Lower leg skin (tissue), 4 donors: ENCODE data around the gene EIF2B4. TPM values are rescaled to one million over a fixed set of nuclear protein-coding genes. Genes with fewer than 3 reads are reported as not detected.

Source experiments
- DNase-seq, 2 donors: peaks; one replicate each; pipeline ENCODE4 v3.0.0-alpha.2; 2019; ENCODE audit warnings: low spot score in 2 of 2
- H3K4me3 ChIP-seq: fragments of 200-600 bp; sonication (generic); 2 replicates; pipeline ENCODE4 v1.5.1; 2017; ENCODE audit warnings: mild to moderate bottlenecking, low read depth; ENCODE audit not compliant: poor library complexity, severe bottlenecking
- POLR2A ChIP-seq, 2 donors: fragments of 450-650 bp; IDR thresholded peaks; one replicate each; pipeline ENCODE4 v1.6.1; 2016 to 2017; ENCODE audit warnings: antibody characterized with exemption in 2 of 2, mild to moderate bottlenecking in 1 of 2, moderate library complexity in 1 of 2
- WGBS, 2 donors: methylation state at CpG; one replicate each; pipeline ENCODE4 v1.1.5; 2018; 5-methylcytosine and 5-hydroxymethylcytosine counted together
- intact Hi-C: fragments of 100-400 bp; cut with DNase I; formaldehyde crosslinking; loops from one replicate; pipeline ENCODE4 v1.15.0; 2023; ENCODE audit warnings: low total_unique reads
- total RNA-seq, 4 donors: library from RNA; depleted of rRNA; stranded (reverse); fragments of >200 nt; gene quantifications; one replicate each; pipeline ENCODE4 v1.1.0, GENCODE V29; 2016
- TF ChIP-seq, protein P1 (sequence below), 3 donors: fragments of 450-650 bp; IDR thresholded peaks; one replicate each; pipeline ENCODE4 v1.5.1; 2016; ENCODE audit warnings: antibody characterized with exemption in 3 of 3, mild to moderate bottlenecking in 3 of 3, moderate library complexity in 2 of 3

The EIF2B4 gene
- total RNA-seq, 4 donors from 2014 or later = 49.3 to 64.3 (median 57.2) TPM

DNA sequence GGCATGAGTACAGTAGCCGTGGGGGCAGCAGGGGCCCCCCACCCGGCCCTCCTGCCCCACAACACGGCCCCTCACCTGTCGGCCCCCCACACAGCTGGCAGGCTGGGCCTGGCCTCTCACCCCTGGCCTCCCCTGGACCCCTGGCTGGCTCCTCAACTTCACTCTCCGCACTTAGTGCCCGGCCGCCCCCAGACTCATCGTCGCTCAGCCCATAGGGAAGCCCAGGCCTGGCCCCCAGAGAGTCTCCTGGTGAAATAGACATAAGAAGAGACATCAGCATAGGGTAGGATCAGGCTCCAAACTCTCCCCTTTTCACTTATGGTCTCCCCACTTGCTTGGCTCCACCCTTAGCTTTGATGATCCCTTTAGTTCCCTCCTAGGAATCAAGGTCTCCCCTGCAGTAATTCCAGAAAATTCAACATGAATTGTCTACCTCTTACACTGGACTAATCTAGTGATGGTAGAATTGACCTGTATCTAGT lies 8.7 kb upstream of the EIF2B4 start:
- 87 to 94% methylated on average over 7 to 8 of the region's 9 CpGs for WGBS, 2 donors
- TF ChIP-seq POLR2A (IDR thresholded peaks at IDR 0.05) = no peak
- TF ChIP-seq, protein P1, sequence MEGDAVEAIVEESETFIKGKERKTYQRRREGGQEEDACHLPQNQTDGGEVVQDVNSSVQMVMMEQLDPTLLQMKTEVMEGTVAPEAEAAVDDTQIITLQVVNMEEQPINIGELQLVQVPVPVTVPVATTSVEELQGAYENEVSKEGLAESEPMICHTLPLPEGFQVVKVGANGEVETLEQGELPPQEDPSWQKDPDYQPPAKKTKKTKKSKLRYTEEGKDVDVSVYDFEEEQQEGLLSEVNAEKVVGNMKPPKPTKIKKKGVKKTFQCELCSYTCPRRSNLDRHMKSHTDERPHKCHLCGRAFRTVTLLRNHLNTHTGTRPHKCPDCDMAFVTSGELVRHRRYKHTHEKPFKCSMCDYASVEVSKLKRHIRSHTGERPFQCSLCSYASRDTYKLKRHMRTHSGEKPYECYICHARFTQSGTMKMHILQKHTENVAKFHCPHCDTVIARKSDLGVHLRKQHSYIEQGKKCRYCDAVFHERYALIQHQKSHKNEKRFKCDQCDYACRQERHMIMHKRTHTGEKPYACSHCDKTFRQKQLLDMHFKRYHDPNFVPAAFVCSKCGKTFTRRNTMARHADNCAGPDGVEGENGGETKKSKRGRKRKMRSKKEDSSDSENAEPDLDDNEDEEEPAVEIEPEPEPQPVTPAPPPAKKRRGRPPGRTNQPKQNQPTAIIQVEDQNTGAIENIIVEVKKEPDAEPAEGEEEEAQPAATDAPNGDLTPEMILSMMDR (IDR thresholded peaks at IDR 0.05) = no peak
- H3K4me3 ChIP-seq = no peak overlapping the region
- intact Hi-C loops = no loop called here
- DNase-seq = no peak

- peak in 1 of 2 donors; percentile 87 for DNase-seq
- intact Hi-C loops = no loop called here
- no peak overlapping the region for H3K4me3 ChIP-seq
- TF ChIP-seq POLR2A (IDR thresholded peaks at IDR 0.05) = no peak
- 73 to 80% methylated on average over 26 to 28 of the region's 29 CpGs for WGBS, 2 donors
Observed at GRCh38 chr2:27378096-27378808, 8.1 kb upstream of the EIF2B4 start.

DNA sequence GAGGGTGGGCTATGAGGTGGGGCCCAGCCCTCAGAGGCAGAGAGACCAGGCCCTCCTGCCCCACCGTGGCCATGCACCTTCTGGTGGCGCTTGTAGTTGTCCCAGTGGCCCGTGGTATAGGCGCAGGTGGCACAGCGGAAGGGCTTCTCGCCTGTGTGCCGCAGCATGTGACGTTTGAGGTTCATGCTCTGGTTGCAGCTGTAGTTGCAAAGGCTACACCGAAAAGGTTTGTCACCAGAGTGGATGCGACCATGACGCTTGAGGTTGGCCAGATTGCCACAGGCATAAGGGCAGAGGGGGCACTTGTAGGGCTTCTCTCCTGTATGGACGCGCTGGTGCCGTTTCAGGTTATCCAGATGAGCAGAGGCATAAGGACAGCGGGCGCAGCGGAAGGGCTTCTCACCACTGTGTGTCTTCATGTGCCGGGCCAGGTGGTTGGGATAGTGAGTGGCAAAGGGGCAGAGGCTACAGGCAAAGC lies 7.5 kb upstream of the EIF2B4 start:
- TF ChIP-seq, protein P1 (IDR thresholded peaks at IDR 0.05) = no peak
- no peak for TF ChIP-seq POLR2A (IDR thresholded peaks at IDR 0.05)
- no peak for DNase-seq
- 87 to 89% methylated on average over 18 of the region's 18 CpGs for WGBS, 2 donors
- intact Hi-C loops = no loop called here
- no peak overlapping the region for H3K4me3 ChIP-seq

DNA sequence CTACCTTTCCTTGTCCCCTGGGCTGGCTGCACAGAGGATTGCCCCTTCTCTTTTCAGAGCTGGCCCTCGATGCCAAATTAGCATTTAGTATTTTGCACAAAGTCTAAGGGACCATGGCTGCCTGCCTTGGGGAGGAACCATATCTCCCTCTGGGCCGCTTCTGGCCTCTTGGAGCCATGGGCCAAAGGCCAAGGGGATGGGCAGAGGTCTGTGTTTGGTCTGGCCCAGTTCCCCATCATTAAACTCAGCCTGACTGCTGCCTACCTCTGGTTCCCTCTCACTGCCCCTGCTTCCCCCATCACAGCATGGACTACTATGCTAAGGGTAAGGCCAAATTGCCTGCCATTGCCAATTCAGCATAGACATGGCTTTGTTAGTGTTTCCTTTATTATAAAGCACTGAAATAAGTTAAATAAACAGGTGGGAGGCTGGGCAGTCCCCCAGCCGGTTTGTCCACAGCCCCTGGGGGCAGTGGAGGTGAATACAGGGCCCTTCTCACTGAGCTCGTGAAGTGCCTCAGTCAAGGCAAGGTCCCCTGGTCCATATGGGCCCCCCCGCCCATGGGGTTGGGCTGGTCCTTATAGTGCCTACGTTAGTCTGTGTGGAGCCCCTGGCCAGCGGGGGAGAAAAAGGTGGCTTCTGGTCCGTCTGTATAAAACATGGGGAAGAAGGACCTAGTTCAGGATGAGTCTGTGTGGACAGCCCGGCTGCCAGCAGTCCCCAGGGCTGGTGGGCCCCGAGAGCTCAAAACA lies 6.9 kb upstream of the EIF2B4 start:
- no peak for DNase-seq
- WGBS, 2 donors = 66 to 74% methylated on average over 7 to 10 of the region's 10 CpGs
- intact Hi-C loops = no loop called here
- TF ChIP-seq, protein P1 (IDR thresholded peaks at IDR 0.05) = no peak
- TF ChIP-seq POLR2A (IDR thresholded peaks at IDR 0.05) = no peak
- H3K4me3 ChIP-seq = no peak overlapping the region

- intact Hi-C loops = no loop called here
- DNase-seq = no peak
- 77 to 82% methylated on average over 16 of the region's 16 CpGs for WGBS, 2 donors
- no peak overlapping the region for H3K4me3 ChIP-seq
- TF ChIP-seq POLR2A (IDR thresholded peaks at IDR 0.05) = no peak
Observed at GRCh38 chr2:27376151-27376865, 6.2 kb upstream of the EIF2B4 start.

GRCh38 chr2:27375513-27376099 lies 5.5 kb upstream of the EIF2B4 start:
- intact Hi-C loops = no loop called here
- TF ChIP-seq, protein P1 (IDR thresholded peaks at IDR 0.05) = no peak
- no peak for DNase-seq
- no peak overlapping the region for H3K4me3 ChIP-seq
- 92 to 95% methylated on average over 17 to 20 of the region's 20 CpGs for WGBS, 2 donors
